GM21390 (cell line): ENCODE results near the gene MNX1.

Experiments
- ATAC-seq: cut with Tn5 transposase; IDR thresholded peaks from one replicate; pipeline ENCODE4 v1.9.1; 2021; ENCODE audit not compliant: unreplicated experiment

MNX1 gene

DNA sequence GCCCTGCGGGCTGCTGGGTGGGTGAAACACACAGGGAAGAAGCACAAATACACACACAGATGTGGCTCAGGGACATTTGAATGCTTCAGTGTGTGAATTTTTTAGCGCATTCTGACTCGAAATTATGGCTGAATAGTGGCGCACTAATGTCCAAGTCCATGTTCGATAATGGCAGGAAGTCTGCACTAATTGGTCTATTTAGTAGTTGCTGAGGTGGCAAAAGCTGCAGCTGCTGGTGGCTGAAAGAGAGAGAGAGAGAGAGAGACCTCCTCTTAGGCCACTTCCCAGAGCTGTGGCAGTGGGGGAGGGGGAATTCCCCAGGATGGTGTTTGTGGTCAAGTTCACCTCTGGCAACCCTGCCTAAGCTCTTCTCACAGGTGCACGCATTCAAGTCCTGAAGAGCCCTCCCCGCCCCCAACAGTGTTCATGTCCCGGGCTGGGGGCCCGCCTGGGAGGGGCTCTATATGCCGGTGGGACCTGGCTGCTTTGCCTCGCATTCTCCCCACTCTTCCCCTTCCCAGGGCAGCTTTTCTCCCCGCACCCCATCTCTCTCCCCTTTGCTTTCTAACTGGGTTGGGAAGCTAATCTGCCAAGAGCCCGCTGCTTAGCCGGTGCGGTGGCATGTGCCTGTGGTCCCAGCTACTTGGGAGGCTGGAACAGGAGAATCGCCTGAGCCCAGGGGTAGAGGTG is 6.0 kb upstream of the MNX1 start:
- peak; percentile 66 for ATAC-seq

- ATAC-seq: no peak
Measured at GRCh38 chr7:157016024-157016351, 5.5 kb upstream of the MNX1 start.

DNA sequence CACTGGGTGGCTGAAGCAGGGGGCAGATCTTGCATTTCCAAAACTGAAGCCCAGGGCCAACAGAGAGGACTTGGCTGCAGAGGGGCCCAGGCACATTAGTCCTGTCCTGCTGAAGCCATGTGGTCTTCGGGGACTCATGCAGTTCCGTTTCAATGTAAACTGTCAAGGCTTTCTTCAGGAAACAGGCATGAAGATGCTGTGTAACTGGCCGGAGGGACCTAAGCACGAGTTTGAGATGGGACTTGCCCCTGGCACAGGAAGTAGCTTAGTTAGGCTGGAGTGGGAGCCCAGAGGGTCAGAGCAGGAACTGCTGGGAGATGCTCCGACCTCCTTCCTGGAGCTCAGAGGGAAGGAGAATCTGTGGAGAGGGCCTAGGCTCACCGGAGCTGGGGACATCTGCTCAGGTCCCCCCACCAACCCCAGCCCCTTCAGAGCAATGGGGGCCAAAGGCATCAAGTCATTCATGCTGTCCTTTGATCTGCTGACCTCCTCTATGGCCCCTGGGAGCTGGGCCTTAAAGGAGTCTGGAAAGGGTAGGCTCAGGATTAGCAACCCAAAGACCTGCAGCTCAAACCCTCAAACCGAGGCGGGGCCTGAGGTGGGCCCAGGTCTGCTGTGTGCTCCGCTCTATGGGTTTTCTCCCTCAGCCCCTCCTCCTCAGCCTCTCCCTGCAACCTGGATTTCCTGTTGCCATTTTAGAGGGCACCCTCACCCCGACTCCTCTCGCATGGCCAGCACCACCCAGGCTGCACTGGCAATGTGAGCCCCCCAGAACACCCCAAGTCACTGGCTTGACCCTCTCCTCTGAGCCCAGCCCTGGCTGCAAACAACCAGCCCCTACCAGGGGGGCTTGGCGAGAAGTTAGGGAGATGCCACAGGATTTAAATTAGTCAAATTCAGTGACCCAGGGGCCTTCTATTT is 4.4 kb upstream of the MNX1 start:
- no peak for ATAC-seq

GRCh38 chr7:157013602-157014549 is 3.4 kb upstream of the MNX1 start:
- no peak for ATAC-seq

GRCh38 chr7:157013101-157013500 is 2.6 kb upstream of the MNX1 start:
- ATAC-seq: no peak

GRCh38 chr7:157012113-157012547 is 1.7 kb upstream of the MNX1 start:
- no peak for ATAC-seq

GRCh38 chr7:157011333-157012112 is 1.1 kb upstream of the MNX1 start:
- ATAC-seq: no peak

DNA sequence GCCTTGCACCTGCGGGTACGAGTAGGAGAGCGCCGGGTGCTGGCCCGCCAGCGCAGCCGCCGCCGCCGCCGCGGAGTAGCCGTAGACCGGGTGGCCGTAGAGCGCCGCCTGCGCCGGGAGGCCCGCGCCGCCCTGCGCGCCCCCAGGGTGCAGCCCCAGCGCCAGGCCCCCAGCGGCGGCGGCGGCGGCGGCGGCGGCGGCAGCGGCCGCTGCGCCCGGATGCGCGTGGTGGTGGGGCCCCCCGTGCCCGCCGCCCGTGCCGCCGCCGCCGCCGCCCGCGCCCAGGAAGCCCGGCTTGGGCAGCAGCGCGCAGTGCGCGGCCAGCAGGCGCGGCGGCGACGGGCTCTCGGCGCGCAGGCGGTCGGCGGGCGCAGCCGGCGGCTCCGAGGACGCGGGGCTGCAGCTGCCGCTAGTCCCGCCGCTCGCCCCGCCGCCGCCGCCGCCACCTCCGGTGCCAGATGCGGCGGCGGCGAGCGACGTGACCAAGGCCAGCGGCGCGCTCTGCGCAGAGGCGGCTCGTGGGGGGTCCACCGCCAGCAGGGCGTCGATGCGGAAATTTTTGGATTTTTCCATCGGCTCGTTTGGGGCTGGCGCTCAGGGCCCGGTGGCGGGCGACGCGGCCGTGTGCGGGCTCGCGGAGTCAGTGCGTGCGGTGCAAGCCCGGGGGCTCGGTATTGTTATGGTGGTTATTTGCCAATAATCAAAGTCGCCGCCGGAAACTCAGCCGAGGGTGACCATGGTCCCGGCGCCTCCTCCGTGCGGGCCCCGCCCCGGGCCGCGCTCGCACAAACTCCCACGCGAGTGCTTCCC is 480 bp downstream of the MNX1 start:
- ATAC-seq: peak; percentile 35

GRCh38 chr7:157009170-157009777 is 1.2 kb downstream of the MNX1 start:
- peak; percentile 29 for ATAC-seq

- ATAC-seq: no peak
Measured at GRCh38 chr7:157008206-157009169, 2.0 kb downstream of the MNX1 start.

GRCh38 chr7:157007470-157008066 is 2.9 kb downstream of the MNX1 start:
- no peak for ATAC-seq

- ATAC-seq: no peak
Measured at GRCh38 chr7:157006829-157007469, 3.5 kb downstream of the MNX1 start.

- ATAC-seq: no peak
Measured at GRCh38 chr7:157006205-157006747, 4.2 kb downstream of the MNX1 start.

DNA sequence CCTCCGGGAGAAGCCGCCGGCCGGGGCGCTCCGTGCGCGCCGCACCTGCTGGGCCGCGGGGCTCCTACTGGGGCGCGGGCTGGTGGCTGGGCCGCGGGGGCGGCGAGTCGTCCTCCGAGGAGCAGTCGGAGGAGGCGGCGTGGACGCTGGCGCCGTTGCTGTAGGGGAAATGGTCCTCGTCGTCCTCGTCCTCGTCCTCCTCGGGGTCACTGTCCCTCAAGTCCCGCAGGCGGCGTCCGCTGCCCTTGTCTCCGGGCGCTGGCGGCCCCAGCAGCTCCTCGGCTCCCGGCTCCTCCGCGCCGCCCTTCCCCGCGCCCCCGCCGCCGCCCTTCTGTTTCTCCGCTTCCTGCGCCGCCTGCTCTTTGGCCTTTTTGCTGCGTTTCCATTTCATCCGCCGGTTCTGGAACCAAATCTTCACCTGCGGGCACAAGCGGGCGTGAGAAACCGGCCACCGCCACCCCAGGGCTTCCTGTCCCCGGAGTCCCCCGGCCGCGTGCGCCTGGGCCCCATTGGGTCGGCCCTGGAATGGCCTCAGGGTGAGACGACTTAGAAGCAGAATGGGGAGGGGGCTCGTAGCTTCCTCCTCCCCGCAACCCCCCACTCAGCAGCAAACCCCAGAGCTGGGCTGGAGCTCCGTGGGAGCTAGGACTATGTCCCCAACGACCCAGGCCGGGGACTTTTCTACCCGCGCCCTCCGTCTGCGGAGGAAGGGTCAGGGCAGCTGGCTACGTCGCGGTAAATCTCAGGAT is 4.8 kb downstream of the MNX1 start:
- ATAC-seq: no peak

- no peak for ATAC-seq
Measured at GRCh38 chr7:157004521-157005455, 5.7 kb downstream of the MNX1 start.
